HPDE6-E6E7 (cell line): ENCODE measurements around the gene ZBTB7C.
"Not testable (repeated sequence)": the region's sequence is repeated elsewhere in the genome, so short reads cannot be mapped to it uniquely, and the experiment has no call there.

Experiments used
- DNase-seq: peaks from one replicate; pipeline ENCODE4 v3.0.0; 2011; ENCODE audit warnings: missing footprints; ENCODE audit errors: extremely low spot score

Gene ZBTB7C

GRCh38 chr18:48408727-48409590 lies at the start of gene ZBTB7C:
Gene ZBTB7C, minus strand, starts transcription at chr18:48409383.
- no peak for DNase-seq

GRCh38 chr18:48456838-48457237 lies 47.7 kb upstream of the ZBTB7C start:
- no peak for DNase-seq

- no peak for DNase-seq
Measured at GRCh38 chr18:48455555-48456478, 46.6 kb upstream of the ZBTB7C start.

GRCh38 chr18:48454261-48454757 lies 45.1 kb upstream of the ZBTB7C start:
- no peak for DNase-seq

GRCh38 chr18:48453330-48454066 lies 44.3 kb upstream of the ZBTB7C start:
- peak; percentile 55 for DNase-seq

GRCh38 chr18:48452861-48453323 lies 43.7 kb upstream of the ZBTB7C start:
- DNase-seq: no peak

GRCh38 chr18:48450685-48451084 lies 41.5 kb upstream of the ZBTB7C start:
- no peak for DNase-seq

GRCh38 chr18:48446582-48447225 lies 37.5 kb upstream of the ZBTB7C start:
- peak; percentile 58 for DNase-seq

GRCh38 chr18:48445540-48445939 lies 36.4 kb upstream of the ZBTB7C start:
- peak; percentile 55 for DNase-seq

- DNase-seq: no peak
Measured at GRCh38 chr18:48442761-48443160, 33.6 kb upstream of the ZBTB7C start.

GRCh38 chr18:48441405-48441881 lies 32.3 kb upstream of the ZBTB7C start:
- no peak for DNase-seq

- DNase-seq: no peak
Measured at GRCh38 chr18:48440924-48441323, 31.7 kb upstream of the ZBTB7C start.

GRCh38 chr18:48436907-48437306 lies 27.7 kb upstream of the ZBTB7C start:
- no peak for DNase-seq

- DNase-seq: not testable (repeated sequence)
Measured at GRCh38 chr18:48434382-48434781, 25.2 kb upstream of the ZBTB7C start.

GRCh38 chr18:48433541-48433940 lies 24.4 kb upstream of the ZBTB7C start:
- no peak for DNase-seq

GRCh38 chr18:48430150-48430549 lies 21.0 kb upstream of the ZBTB7C start:
- DNase-seq: no peak

GRCh38 chr18:48428475-48429177 lies 19.4 kb upstream of the ZBTB7C start:
- no peak for DNase-seq

GRCh38 chr18:48422947-48423378 lies 13.8 kb upstream of the ZBTB7C start:
- no peak for DNase-seq

GRCh38 chr18:48419277-48420022 lies 10.3 kb upstream of the ZBTB7C start:
- DNase-seq: no peak
